Progenitor cell of endocrine pancreas (in vitro differentiated cells): ENCODE results near the gene TDG. TPM values are rescaled to one million over a fixed set of nuclear protein-coding genes. Genes with fewer than 3 reads are reported as not detected.

Experiments
- DNase-seq: peaks from one replicate; pipeline ENCODE4 v3.0.0; 2021; ENCODE audit warnings: low spot score; ENCODE audit not compliant: unreplicated experiment
- H3K27ac Mint-ChIP-seq: 2 replicates; pipeline ENCODE4 v1.8.0; 2021; ENCODE audit warnings: mild to moderate bottlenecking, moderate library complexity, mixed read lengths
- H3K27me3 Mint-ChIP-seq: 2 replicates; pipeline ENCODE4 v1.8.0; 2021; ENCODE audit warnings: mixed read lengths
- H3K36me3 Mint-ChIP-seq: 2 replicates; pipeline ENCODE4 v1.8.0; 2022; ENCODE audit warnings: mixed read lengths; ENCODE audit not compliant: insufficient read depth
- H3K4me1 Mint-ChIP-seq: 2 replicates; pipeline ENCODE4 v1.8.0; 2021; ENCODE audit warnings: low read depth, mixed read lengths
- H3K4me3 Mint-ChIP-seq: 2 replicates; pipeline ENCODE4 v1.8.0; 2021; ENCODE audit warnings: low read depth, mild to moderate bottlenecking, moderate library complexity, mixed read lengths
- H3K9me3 Mint-ChIP-seq: 2 replicates; pipeline ENCODE4 v1.8.0; 2021; ENCODE audit warnings: low read depth, mixed read lengths
- total RNA-seq: library from RNA; stranded (reverse); gene quantifications from 2 replicates; pipeline ENCODE4 v1.2.1, GENCODE V29; 2021
- TF ChIP-seq, protein P1 (sequence below): fragments of 200-600 bp; sonication (generic); IDR thresholded peaks from one replicate; pipeline ENCODE4 v1.5.0; 2021; ENCODE audit warnings: antibody characterized with exemption, mild to moderate bottlenecking; ENCODE audit not compliant: unreplicated experiment

TDG gene
- total RNA-seq, 1 donor from 2014 or later = 52.9 TPM

DNA sequence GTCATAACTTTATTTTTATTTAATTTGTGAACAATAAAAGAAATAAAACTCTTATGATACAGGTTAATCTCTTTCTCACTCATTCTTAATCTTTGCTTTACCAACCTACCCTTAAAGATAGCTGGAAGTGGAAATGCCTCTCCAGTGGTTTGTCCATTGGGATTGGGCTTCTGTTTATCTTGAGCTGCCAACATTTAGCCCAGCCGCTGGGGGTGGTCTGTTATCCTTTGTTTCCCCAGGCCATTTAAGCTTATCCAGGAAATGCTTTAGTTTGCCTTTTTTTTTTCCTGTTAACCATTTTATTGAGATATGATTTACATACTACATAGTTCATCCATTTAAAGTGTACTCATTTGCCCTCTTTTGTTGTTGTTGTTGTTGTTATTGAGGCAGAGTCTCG, 8.2 kb downstream of the TDG start:
- DNase-seq = no peak
- H3K27ac Mint-ChIP-seq = peak overlapping the region; percentile 29

DNA sequence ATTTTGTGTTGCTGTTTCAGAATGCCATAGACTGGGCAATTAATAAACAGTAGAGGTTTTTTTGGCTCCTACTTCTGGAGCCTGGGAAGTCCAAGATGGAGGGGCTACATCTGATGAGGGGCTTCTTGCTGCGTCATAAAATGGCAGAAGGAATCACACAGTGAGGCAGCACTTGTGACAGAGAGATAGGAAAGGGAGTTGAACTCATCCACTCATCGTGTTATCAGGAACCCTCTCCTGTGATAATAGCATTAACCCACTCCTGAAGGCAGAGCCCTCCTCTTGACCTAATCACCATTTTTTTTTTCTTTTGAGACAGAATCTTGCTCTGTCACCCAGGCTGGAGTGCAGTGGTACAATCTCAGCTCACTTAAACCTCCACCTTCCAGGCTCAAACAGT, 9.7 kb downstream of the TDG start:
- TF ChIP-seq, protein P1, sequence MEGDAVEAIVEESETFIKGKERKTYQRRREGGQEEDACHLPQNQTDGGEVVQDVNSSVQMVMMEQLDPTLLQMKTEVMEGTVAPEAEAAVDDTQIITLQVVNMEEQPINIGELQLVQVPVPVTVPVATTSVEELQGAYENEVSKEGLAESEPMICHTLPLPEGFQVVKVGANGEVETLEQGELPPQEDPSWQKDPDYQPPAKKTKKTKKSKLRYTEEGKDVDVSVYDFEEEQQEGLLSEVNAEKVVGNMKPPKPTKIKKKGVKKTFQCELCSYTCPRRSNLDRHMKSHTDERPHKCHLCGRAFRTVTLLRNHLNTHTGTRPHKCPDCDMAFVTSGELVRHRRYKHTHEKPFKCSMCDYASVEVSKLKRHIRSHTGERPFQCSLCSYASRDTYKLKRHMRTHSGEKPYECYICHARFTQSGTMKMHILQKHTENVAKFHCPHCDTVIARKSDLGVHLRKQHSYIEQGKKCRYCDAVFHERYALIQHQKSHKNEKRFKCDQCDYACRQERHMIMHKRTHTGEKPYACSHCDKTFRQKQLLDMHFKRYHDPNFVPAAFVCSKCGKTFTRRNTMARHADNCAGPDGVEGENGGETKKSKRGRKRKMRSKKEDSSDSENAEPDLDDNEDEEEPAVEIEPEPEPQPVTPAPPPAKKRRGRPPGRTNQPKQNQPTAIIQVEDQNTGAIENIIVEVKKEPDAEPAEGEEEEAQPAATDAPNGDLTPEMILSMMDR = no peak
- Mint-ChIP-seq H3K9me3 (no peaks in the 10 kb centered on the region), H3K4me1 (peaks cover 2% of the 10 kb centered on the region), H3K36me3 (peaks cover 24% of the 10 kb centered on the region), H3K27me3 (no peaks in the 10 kb centered on the region), H3K27ac (no peak overlapping the region), H3K4me3 (no peak overlapping the region)
- DNase-seq = no peak

More for the DNA sequence above, 8.2 kb downstream of the TDG start:
- H3K27me3 Mint-ChIP-seq = no peaks in the 10 kb centered on the region
- TF ChIP-seq, protein P1 = no peak
- peaks cover 24% of the 10 kb centered on the region for H3K36me3 Mint-ChIP-seq
- no peaks in the 10 kb centered on the region for H3K9me3 Mint-ChIP-seq
- H3K4me1 Mint-ChIP-seq = peaks cover 6% of the 10 kb centered on the region
- no peak overlapping the region for H3K4me3 Mint-ChIP-seq

DNA sequence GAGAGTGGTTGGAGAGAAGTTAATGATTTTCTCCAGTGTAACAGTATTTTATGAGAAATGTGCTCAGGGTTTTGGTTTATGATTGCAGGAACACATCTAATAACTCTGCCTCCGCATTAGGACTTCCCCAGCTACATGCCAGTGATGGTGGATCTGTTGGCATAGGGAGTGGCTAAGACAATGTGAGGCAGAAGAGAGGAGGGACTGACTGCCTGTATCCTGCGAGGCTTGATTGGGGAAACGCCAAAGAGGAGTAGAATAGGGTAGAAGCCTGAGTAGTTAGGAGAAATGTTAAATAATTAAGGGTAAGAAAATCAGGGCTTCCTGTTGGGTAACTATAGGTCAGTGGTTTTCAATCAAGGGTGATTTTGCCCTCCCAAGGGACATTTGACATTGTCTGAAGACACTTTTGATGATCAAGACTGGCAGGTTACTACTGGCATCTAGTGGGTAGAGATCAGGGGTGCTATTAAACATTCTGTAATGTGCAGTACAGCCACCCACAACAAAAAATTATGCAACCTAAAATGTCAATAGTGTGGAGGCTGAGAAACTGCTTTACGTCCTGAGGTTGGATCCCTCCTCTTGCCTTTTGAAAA, 12.8 kb downstream of the TDG start:
- Mint-ChIP-seq H3K36me3 (peaks cover 27% of the 10 kb centered on the region), H3K9me3 (no peaks in the 10 kb centered on the region), H3K4me3 (no peak overlapping the region), H3K4me1 (peaks cover 2% of the 10 kb centered on the region), H3K27me3 (no peaks in the 10 kb centered on the region), H3K27ac (no peak overlapping the region)
- TF ChIP-seq, protein P1 = no peak
- DNase-seq = no peak

DNA sequence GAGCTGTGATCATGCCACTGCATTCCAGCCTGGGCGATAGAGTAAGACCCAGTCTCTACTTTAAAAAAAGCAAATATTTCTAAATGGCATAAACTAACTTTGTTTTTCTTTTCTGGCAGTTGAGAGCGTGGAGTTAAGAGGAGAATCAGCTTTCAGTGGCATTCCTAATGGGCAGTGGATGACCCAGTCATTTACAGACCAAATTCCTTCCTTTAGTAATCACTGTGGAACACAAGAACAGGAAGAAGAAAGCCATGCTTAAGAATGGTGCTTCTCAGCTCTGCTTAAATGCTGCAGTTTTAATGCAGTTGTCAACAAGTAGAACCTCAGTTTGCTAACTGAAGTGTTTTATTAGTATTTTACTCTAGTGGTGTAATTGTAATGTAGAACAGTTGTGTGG, 21.2 kb downstream of the TDG start:
- no peak overlapping the region for H3K27ac Mint-ChIP-seq
- TF ChIP-seq, protein P1 = no peak
- peaks cover 19% of the 10 kb centered on the region for H3K36me3 Mint-ChIP-seq
- H3K4me3 Mint-ChIP-seq = no peak overlapping the region
- H3K4me1 Mint-ChIP-seq = no peaks in the 10 kb centered on the region
- no peaks in the 10 kb centered on the region for H3K9me3 Mint-ChIP-seq
- no peak for DNase-seq
- H3K27me3 Mint-ChIP-seq = no peaks in the 10 kb centered on the region

DNA sequence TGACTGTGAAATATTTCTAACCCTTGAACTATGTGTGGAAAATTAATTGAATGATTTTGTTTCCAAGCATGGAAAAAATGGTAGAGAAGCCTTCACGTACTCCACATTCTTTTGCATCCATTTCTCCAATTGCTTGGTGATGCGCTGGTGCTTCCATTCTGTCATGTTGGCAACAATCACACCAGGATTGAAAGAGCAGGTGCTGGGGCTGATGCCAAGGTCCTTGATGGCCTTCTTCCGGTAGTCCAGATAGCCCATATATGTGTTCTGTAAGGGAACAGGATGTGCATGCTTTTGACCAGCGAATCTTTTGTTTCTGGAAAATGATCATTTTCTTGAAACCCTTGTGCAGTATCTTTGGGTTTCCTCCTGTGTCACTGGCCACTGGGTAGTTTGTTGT, 28.6 kb downstream of the TDG start:
- no peak overlapping the region for H3K27ac Mint-ChIP-seq

More for the DNA sequence above, 28.6 kb downstream of the TDG start:
- Mint-ChIP-seq H3K4me3 (no peak overlapping the region), H3K9me3 (no peaks in the 10 kb centered on the region), H3K4me1 (no peaks in the 10 kb centered on the region), H3K36me3 (peaks cover 3% of the 10 kb centered on the region), H3K27me3 (peaks cover 10% of the 10 kb centered on the region)
- TF ChIP-seq, protein P1 = no peak
- DNase-seq = no peak
